ENCODE data around the gene HDLBP.
A peak's percentile ranks its signal among the peaks of the same experiment; 100 is the strongest.
"Not testable (repeated sequence)": the region's sequence is repeated elsewhere in the genome, so short reads cannot be mapped to it uniquely, and the experiment has no call there.

HDLBP gene

GRCh38 chr2:241329669-241330615, 14.5 kb upstream of the HDLBP start:
- DNase-seq = no peak

- no peak for DNase-seq
Measured at GRCh38 chr2:241325257-241325656, 9.8 kb upstream of the HDLBP start.

- DNase-seq = no peak
Measured at GRCh38 chr2:241324775-241325174, 9.3 kb upstream of the HDLBP start.

GRCh38 chr2:241323778-241324177, 8.3 kb upstream of the HDLBP start:
- DNase-seq = no peak

GRCh38 chr2:241321886-241322285, 6.4 kb upstream of the HDLBP start:
- no peak for DNase-seq

GRCh38 chr2:241321033-241321432, 5.6 kb upstream of the HDLBP start:
- no peak for DNase-seq

GRCh38 chr2:241320394-241320793, 4.9 kb upstream of the HDLBP start:
- DNase-seq = no peak

GRCh38 chr2:241318830-241319229, 3.4 kb upstream of the HDLBP start:
- not testable (repeated sequence) for DNase-seq

- no peak for DNase-seq
Measured at GRCh38 chr2:241317391-241317790, 1.9 kb upstream of the HDLBP start.

GRCh38 chr2:241316825-241317224, 1.4 kb upstream of the HDLBP start:
- no peak for DNase-seq

GRCh38 chr2:241315879-241316631, 583 bp upstream of the HDLBP start, which contains the start of gene SEPTIN2:
Gene SEPTIN2, plus strand, starts transcription at chr2:241315925. Its CDS starts 8,308 bp downstream, at chr2:241324233.
- peak; percentile 75 to 79 for DNase-seq

- no peak for DNase-seq
Measured at GRCh38 chr2:241314226-241315092, 1.0 kb downstream of the HDLBP start.

GRCh38 chr2:241313543-241314095, 1.9 kb downstream of the HDLBP start:
- no peak for DNase-seq

- no peak for DNase-seq
Measured at GRCh38 chr2:241312082-241312481, 3.4 kb downstream of the HDLBP start.

- DNase-seq = no peak
Measured at GRCh38 chr2:241310917-241311566, 4.4 kb downstream of the HDLBP start.

- DNase-seq = peak; percentile 65 to 67
Measured at GRCh38 chr2:241309684-241310117, 5.8 kb downstream of the HDLBP start.

GRCh38 chr2:241308832-241309500, 6.5 kb downstream of the HDLBP start:
- no peak for DNase-seq

- DNase-seq = no peak
Measured at GRCh38 chr2:241308267-241308666, 7.2 kb downstream of the HDLBP start.

- DNase-seq = no peak
Measured at GRCh38 chr2:241307055-241307454, 8.4 kb downstream of the HDLBP start.

GRCh38 chr2:241304039-241304670, 11.3 kb downstream of the HDLBP start:
- DNase-seq = no peak
